Neural cell (in vitro differentiated cells): ENCODE measurements around the gene FRMD4A. TPM values are rescaled to one million over a fixed set of nuclear protein-coding genes. Genes with fewer than 3 reads are reported as not detected.

Experiments used
- H2AFZ ChIP-seq: fragments of 200-600, 300-800 bp; sonication (generic), shearing (Covaris generic); 2 replicates; pipeline ENCODE4 v1.6.0; 2014; ENCODE audit warnings: low read depth, mild to moderate bottlenecking, antibody characterized with exemption, low read length, moderate library complexity
- H3F3A ChIP-seq: fragments of 200-600 bp; shearing (Covaris generic); 2 replicates; pipeline ENCODE4 v1.6.1; 2016; ENCODE audit warnings: mild to moderate bottlenecking, moderate library complexity, mixed read lengths, antibody characterized with exemption, low read length; ENCODE audit not compliant: insufficient read depth, poor library complexity, severe bottlenecking
- H3K27ac ChIP-seq: fragments of 200-600, 300-800 bp; sonication (generic), shearing (Covaris generic); 2 replicates; pipeline ENCODE4 v1.5.1; 2014; ENCODE audit warnings: mild to moderate bottlenecking, low read length, moderate library complexity
- H3K27me3 ChIP-seq: fragments of 300-800, 200-600 bp; sonication (generic), shearing (Covaris generic); 2 replicates; pipeline ENCODE4 v1.6.0; 2014; ENCODE audit warnings: mild to moderate bottlenecking, low read depth, low read length, moderate library complexity; ENCODE audit not compliant: insufficient read depth
- H3K36me3 ChIP-seq: fragments of 300-800, 200-600 bp; sonication (generic), shearing (Covaris generic); 2 replicates; pipeline ENCODE4 v1.5.1; 2014; ENCODE audit warnings: mild to moderate bottlenecking, antibody characterized with exemption, low read length, moderate library complexity; ENCODE audit not compliant: insufficient read depth
- H3K4me2 ChIP-seq: fragments of 300-800, 200-600 bp; sonication (generic), shearing (Covaris generic); 2 replicates; pipeline ENCODE4 v1.6.0; 2014; ENCODE audit warnings: mild to moderate bottlenecking, low read length
- H3K4me3 ChIP-seq: fragments of 300-800, 200-600 bp; sonication (generic), shearing (Covaris generic); 2 replicates; pipeline ENCODE4 v1.5.1; 2014; ENCODE audit warnings: mild to moderate bottlenecking, low read length, moderate library complexity
- H3K79me2 ChIP-seq: fragments of 200-600 bp; shearing (Covaris generic); replicated peaks from 2 replicates; pipeline ENCODE4 v1.6.0; 2014; ENCODE audit warnings: mild to moderate bottlenecking, low read length, moderate library complexity; ENCODE audit not compliant: insufficient read depth
- H3K9ac ChIP-seq: fragments of 300-800, 200-600 bp; sonication (generic), shearing (Covaris generic); 2 replicates; pipeline ENCODE4 v1.6.1; 2016; ENCODE audit warnings: mild to moderate bottlenecking, low read length, mixed read lengths
- H3K9me2 ChIP-seq: fragments of 200-600 bp; shearing (Covaris generic); 2 replicates; pipeline ENCODE4 v1.6.1; 2016; ENCODE audit warnings: mild to moderate bottlenecking, low read length, mixed read lengths; ENCODE audit not compliant: insufficient read depth
- H3K9me3 ChIP-seq: fragments of 200-600, 300-800 bp; sonication (generic), shearing (Covaris generic); 2 replicates; pipeline ENCODE4 v1.6.1; 2016; ENCODE audit warnings: mild to moderate bottlenecking, mixed run types, low read length, moderate library complexity, mixed read lengths
- H4K20me1 ChIP-seq: fragments of 200-600 bp; shearing (Covaris generic); 2 replicates; pipeline ENCODE4 v1.6.1; 2016; ENCODE audit warnings: mild to moderate bottlenecking, mixed run types; ENCODE audit not compliant: insufficient read depth
- EP300 ChIP-seq: fragments of 450-650 bp; conservative IDR thresholded peaks from 2 replicates; pipeline ENCODE4 v1.6.1; 2014; ENCODE audit warnings: antibody characterized with exemption, mild to moderate bottlenecking, moderate library complexity; ENCODE audit not compliant: poor library complexity, severe bottlenecking
- EZH2 ChIP-seq: fragments of 200-600, 300-800 bp; shearing (Covaris generic), sonication (generic); IDR thresholded peaks from 2 replicates; pipeline ENCODE4 v1.6.1; 2014; ENCODE audit warnings: antibody characterized with exemption, low read length, borderline replicate concordance, mild to moderate bottlenecking; ENCODE audit not compliant: insufficient read depth, poor library complexity, severe bottlenecking
- MXI1 ChIP-seq: fragments of 450-650 bp; conservative IDR thresholded peaks from 2 replicates; pipeline ENCODE4 v1.6.1; 2014; ENCODE audit warnings: antibody characterized with exemption, mild to moderate bottlenecking; ENCODE audit not compliant: poor library complexity, severe bottlenecking
- POLR2AphosphoS5 ChIP-seq: IDR thresholded peaks from 2 replicates; pipeline ENCODE4 v1.6.1; 2012
- RAD21 ChIP-seq: fragments of 450-650 bp; conservative IDR thresholded peaks from 2 replicates; pipeline ENCODE4 v1.6.1; 2014; ENCODE audit warnings: antibody characterized with exemption, mild to moderate bottlenecking, moderate library complexity
- SMC3 ChIP-seq: fragments of 450-650 bp; conservative IDR thresholded peaks from 2 replicates; pipeline ENCODE4 v1.6.1; 2014; ENCODE audit warnings: antibody characterized with exemption, mild to moderate bottlenecking, moderate library complexity; ENCODE audit not compliant: poor library complexity
- TAF1 ChIP-seq: IDR thresholded peaks from 2 replicates; pipeline ENCODE4 v1.6.1; 2012; ENCODE audit warnings: low read depth
- polyA plus RNA-seq: library from polyadenylated mRNA; depleted of rRNA; stranded (reverse); fragments of >200 nt; gene quantifications from 2 replicates; pipeline ENCODE4 v1.2.3, GENCODE V29; 2014
- TF ChIP-seq, protein P1 (sequence below): fragments of 450-650 bp; IDR thresholded peaks from 2 replicates; pipeline ENCODE4 v1.5.1; 2014; ENCODE audit warnings: antibody characterized with exemption, mild to moderate bottlenecking, moderate library complexity; ENCODE audit not compliant: poor library complexity, severe bottlenecking
- TF ChIP-seq, protein P2 (sequence below): IDR thresholded peaks from 2 replicates; pipeline ENCODE4 v1.6.1; 2012; ENCODE audit warnings: borderline replicate concordance

FRMD4A gene
- polyA plus RNA-seq, 1 donor from 2014 or later: 36.5 TPM

DNA sequence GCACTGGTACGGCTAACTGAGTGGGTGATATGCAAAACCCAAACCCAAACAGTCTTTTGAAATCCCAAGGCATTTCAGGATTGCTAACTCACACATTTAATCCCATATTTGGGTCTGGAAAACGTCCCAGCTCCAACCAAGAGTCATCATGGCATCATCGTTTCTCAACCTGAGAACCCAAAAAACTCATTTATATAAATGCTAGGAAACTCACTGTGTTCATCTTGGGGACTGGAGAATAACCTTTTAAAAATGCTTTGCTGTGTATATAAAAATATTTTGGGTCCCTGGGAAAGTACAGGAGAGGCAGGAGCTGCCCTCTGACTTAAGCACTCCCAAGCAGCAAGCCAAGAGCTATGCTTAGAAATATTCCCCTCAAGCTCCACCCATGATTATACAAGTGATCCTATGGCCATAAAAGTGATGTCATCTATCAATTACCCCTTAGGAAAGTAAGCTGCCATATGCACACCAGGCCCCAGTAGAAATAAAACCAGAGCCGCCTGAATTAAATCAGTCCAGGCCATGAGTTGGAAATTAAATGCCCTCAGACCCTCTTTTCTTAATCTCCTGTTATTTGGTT is 352.1 kb downstream of the FRMD4A start:
- Histone ChIP-seq H3K4me2 (no peak overlapping the region), H3K9ac (no peak overlapping the region), H3F3A (no peaks in the 10 kb centered on the region), H2AFZ (no peak overlapping the region), H3K9me2 (no peaks in the 10 kb centered on the region), H4K20me1 (no peaks in the 10 kb centered on the region), H3K79me2 (no peaks in the 10 kb centered on the region), H3K27ac (no peak overlapping the region), H3K9me3 (no peaks in the 10 kb centered on the region), H3K27me3 (no peaks in the 10 kb centered on the region), H3K36me3 (no peaks in the 10 kb centered on the region), H3K4me3 (no peak overlapping the region)
- TF ChIP-seq TAF1 (no peak), EP300 (no peak), RAD21 (no peak), SMC3 (no peak), MXI1 (no peak), EZH2 (no peak)

DNA sequence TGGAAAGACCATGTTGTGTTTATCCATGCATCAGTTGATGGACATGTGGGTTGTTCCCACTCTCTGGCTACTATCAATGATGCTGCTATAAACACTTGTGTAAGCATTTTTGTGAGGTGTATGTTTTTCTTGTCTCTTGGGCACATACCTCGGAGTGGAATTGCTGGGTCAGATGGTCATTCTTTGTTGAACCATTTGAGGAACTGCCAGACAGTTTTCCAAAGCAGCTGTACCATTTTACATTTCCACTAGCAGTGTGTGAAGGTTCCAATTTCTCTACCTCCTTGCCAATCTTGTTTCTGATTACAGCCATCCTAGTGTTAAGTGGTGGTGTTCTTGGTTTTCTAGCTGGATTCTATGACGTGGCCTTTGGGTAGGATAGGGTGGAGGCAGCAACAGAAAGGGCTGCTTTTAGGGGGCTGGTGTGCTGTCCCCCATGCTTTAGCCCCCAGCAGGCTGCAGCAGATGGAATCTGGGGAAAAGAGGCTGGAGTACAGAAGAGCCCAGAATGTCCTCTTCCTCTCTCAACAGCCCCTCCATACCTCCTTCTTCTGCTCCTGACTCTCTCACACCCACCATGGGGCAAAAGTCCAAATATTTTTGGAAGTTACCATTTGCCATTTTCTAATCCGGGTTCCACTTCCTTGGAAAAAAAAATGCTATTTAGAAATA is 352.7 kb downstream of the FRMD4A start:
- Histone ChIP-seq H3K4me2 (no peak overlapping the region), H2AFZ (no peak overlapping the region), H3K9ac (no peak overlapping the region)

More for the DNA sequence above, 352.7 kb downstream of the FRMD4A start:
- Histone ChIP-seq H3K36me3 (no peaks in the 10 kb centered on the region), H3K9me2 (no peaks in the 10 kb centered on the region), H3K27me3 (no peaks in the 10 kb centered on the region), H3F3A (no peaks in the 10 kb centered on the region), H4K20me1 (no peaks in the 10 kb centered on the region), H3K27ac (no peak overlapping the region), H3K79me2 (no peaks in the 10 kb centered on the region), H3K4me3 (no peak overlapping the region), H3K9me3 (no peaks in the 10 kb centered on the region)
- no peak for TF ChIP-seq RAD21
- no peak for TF ChIP-seq EZH2
- TF ChIP-seq, protein P1, sequence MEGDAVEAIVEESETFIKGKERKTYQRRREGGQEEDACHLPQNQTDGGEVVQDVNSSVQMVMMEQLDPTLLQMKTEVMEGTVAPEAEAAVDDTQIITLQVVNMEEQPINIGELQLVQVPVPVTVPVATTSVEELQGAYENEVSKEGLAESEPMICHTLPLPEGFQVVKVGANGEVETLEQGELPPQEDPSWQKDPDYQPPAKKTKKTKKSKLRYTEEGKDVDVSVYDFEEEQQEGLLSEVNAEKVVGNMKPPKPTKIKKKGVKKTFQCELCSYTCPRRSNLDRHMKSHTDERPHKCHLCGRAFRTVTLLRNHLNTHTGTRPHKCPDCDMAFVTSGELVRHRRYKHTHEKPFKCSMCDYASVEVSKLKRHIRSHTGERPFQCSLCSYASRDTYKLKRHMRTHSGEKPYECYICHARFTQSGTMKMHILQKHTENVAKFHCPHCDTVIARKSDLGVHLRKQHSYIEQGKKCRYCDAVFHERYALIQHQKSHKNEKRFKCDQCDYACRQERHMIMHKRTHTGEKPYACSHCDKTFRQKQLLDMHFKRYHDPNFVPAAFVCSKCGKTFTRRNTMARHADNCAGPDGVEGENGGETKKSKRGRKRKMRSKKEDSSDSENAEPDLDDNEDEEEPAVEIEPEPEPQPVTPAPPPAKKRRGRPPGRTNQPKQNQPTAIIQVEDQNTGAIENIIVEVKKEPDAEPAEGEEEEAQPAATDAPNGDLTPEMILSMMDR: no peak
- no peak for TF ChIP-seq MXI1
- no peak for TF ChIP-seq EP300
- TF ChIP-seq TAF1: no peak
- TF ChIP-seq POLR2AphosphoS5: no peak
- TF ChIP-seq, protein P2, sequence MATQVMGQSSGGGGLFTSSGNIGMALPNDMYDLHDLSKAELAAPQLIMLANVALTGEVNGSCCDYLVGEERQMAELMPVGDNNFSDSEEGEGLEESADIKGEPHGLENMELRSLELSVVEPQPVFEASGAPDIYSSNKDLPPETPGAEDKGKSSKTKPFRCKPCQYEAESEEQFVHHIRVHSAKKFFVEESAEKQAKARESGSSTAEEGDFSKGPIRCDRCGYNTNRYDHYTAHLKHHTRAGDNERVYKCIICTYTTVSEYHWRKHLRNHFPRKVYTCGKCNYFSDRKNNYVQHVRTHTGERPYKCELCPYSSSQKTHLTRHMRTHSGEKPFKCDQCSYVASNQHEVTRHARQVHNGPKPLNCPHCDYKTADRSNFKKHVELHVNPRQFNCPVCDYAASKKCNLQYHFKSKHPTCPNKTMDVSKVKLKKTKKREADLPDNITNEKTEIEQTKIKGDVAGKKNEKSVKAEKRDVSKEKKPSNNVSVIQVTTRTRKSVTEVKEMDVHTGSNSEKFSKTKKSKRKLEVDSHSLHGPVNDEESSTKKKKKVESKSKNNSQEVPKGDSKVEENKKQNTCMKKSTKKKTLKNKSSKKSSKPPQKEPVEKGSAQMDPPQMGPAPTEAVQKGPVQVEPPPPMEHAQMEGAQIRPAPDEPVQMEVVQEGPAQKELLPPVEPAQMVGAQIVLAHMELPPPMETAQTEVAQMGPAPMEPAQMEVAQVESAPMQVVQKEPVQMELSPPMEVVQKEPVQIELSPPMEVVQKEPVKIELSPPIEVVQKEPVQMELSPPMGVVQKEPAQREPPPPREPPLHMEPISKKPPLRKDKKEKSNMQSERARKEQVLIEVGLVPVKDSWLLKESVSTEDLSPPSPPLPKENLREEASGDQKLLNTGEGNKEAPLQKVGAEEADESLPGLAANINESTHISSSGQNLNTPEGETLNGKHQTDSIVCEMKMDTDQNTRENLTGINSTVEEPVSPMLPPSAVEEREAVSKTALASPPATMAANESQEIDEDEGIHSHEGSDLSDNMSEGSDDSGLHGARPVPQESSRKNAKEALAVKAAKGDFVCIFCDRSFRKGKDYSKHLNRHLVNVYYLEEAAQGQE: no peak
- TF ChIP-seq SMC3: no peak
